Activated CD8-positive, alpha-beta T cell treated with anti-CD3 and anti-CD28 coated beads for 36 hours (primary cell): ENCODE data around the gene CREBBP. TPM values are rescaled to one million over a fixed set of nuclear protein-coding genes. Genes with fewer than 3 reads are reported as not detected.

Experiments
- ATAC-seq: fragments of 200-7000 bp; cut with Tn5 transposase; one replicate; pipeline ENCODE4 v1.10.0; 2021; ENCODE audit warnings: mild to moderate bottlenecking, moderate library complexity
- CTCF ChIA-PET: fragments of 350-600 bp; sonication (Branson Sonifier 250); formaldehyde crosslinking; loops from one replicate; lab custom pipeline; 2021; ENCODE audit warnings: antibody characterized with exemption; lab: Charles Lee
- POLR2A ChIA-PET: fragments of 350-600 bp; sonication (Branson Sonifier 250); formaldehyde crosslinking; loops from one replicate; lab custom pipeline; 2021; ENCODE audit warnings: antibody characterized with exemption; lab: Charles Lee
- DNase-seq: peaks from one replicate; pipeline ENCODE4 v3.0.0-alpha.2; 2020
- H3K27ac Mint-ChIP-seq: one replicate; pipeline ENCODE4 v1.8.0; 2021; ENCODE audit warnings: mild to moderate bottlenecking, mixed read lengths
- H3K27me3 Mint-ChIP-seq: one replicate; pipeline ENCODE4 v1.8.0; 2021; ENCODE audit warnings: mixed read lengths
- H3K36me3 Mint-ChIP-seq: one replicate; pipeline ENCODE4 v1.8.0; 2021; ENCODE audit warnings: low read depth, mixed read lengths
- H3K4me1 Mint-ChIP-seq: one replicate; pipeline ENCODE4 v1.8.0; 2021; ENCODE audit warnings: low read depth, mixed read lengths
- H3K4me3 Mint-ChIP-seq: one replicate; pipeline ENCODE4 v1.8.0; 2021; ENCODE audit warnings: mild to moderate bottlenecking, moderate library complexity, mixed read lengths
- H3K9me3 Mint-ChIP-seq: one replicate; pipeline ENCODE4 v1.8.0; 2021; ENCODE audit warnings: mixed read lengths
- intact Hi-C: fragments of 100-400 bp; cut with micrococcal nuclease; formaldehyde crosslinking; loops from one replicate; pipeline ENCODE4 v1.10.0; 2022
- total RNA-seq, 2 experiments: library from RNA; stranded (reverse); gene quantifications; one replicate each; pipeline ENCODE4 v1.2.3, GENCODE V29; 2021
- TF ChIP-seq, protein P1 (sequence below): fragments of 200-600 bp; IDR thresholded peaks from one replicate; pipeline ENCODE4 v1.8.0; 2022; ENCODE audit warnings: antibody characterized with exemption, mild to moderate bottlenecking

Gene CREBBP
- total RNA-seq, 2 experiments from 2014 or later = 27.9 to 33.5 TPM

DNA sequence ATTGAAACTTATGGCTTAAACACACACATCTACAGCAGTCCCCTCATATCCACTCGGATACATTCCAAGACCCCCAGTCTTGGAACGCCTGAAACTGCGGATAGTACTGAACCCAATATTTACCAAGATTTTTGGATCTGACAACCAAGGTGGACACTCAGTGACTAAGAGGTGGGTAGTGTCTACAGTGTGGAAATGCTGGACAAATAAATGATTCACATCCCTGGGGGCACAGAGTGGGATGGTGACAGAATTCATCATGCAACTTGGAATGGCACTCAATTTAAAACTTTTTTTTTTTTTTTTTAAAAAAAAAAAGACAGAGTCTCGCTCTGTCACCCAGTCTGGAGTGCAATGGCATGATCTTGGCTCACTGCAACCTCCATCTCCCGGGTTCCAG, 109.0 kb downstream of the CREBBP start:
- TF ChIP-seq, protein P1, sequence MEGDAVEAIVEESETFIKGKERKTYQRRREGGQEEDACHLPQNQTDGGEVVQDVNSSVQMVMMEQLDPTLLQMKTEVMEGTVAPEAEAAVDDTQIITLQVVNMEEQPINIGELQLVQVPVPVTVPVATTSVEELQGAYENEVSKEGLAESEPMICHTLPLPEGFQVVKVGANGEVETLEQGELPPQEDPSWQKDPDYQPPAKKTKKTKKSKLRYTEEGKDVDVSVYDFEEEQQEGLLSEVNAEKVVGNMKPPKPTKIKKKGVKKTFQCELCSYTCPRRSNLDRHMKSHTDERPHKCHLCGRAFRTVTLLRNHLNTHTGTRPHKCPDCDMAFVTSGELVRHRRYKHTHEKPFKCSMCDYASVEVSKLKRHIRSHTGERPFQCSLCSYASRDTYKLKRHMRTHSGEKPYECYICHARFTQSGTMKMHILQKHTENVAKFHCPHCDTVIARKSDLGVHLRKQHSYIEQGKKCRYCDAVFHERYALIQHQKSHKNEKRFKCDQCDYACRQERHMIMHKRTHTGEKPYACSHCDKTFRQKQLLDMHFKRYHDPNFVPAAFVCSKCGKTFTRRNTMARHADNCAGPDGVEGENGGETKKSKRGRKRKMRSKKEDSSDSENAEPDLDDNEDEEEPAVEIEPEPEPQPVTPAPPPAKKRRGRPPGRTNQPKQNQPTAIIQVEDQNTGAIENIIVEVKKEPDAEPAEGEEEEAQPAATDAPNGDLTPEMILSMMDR = no peak
- DNase-seq (no peak), ATAC-seq (no peak)
- Mint-ChIP-seq H3K36me3 (peaks cover 33% of the 10 kb centered on the region), H3K27me3 (no peaks in the 10 kb centered on the region), H3K4me3 (no peak overlapping the region), H3K4me1 (no peaks in the 10 kb centered on the region), H3K27ac (no peak overlapping the region), H3K9me3 (no peaks in the 10 kb centered on the region)
- CTCF ChIA-PET = interaction anchor here (0.9 kb wide), 1 partner anchor 139 kb away, joined by 3 read pairs; no protein-coding TSS in a partner anchor
- POLR2A ChIA-PET = no interaction called here
- intact Hi-C loops = no loop called here

- no peak for ATAC-seq
- H3K36me3 Mint-ChIP-seq = peaks cover 34% of the 10 kb centered on the region
- no peak overlapping the region for H3K4me3 Mint-ChIP-seq
- H3K9me3 Mint-ChIP-seq = no peaks in the 10 kb centered on the region
- ChIA-PET POLR2A (no interaction called here), CTCF (no interaction called here)
- no peak overlapping the region for H3K27ac Mint-ChIP-seq
- DNase-seq = no peak
- TF ChIP-seq, protein P1 = no peak
- no peaks in the 10 kb centered on the region for H3K4me1 Mint-ChIP-seq
- intact Hi-C loops = no loop called here
- H3K27me3 Mint-ChIP-seq = no peaks in the 10 kb centered on the region
Measured at GRCh38 chr16:3770530-3770929, 110.0 kb downstream of the CREBBP start.

- ChIA-PET POLR2A (no interaction called here), CTCF (no interaction called here)
- intact Hi-C loops = no loop called here
- peaks cover 37% of the 10 kb centered on the region for H3K36me3 Mint-ChIP-seq
- H3K4me3 Mint-ChIP-seq = no peak overlapping the region
- H3K9me3 Mint-ChIP-seq = no peaks in the 10 kb centered on the region
- ATAC-seq = no peak
- no peak overlapping the region for H3K27ac Mint-ChIP-seq
- H3K4me1 Mint-ChIP-seq = no peaks in the 10 kb centered on the region
- TF ChIP-seq, protein P1 = no peak
- no peaks in the 10 kb centered on the region for H3K27me3 Mint-ChIP-seq
- DNase-seq = no peak
Measured at GRCh38 chr16:3769942-3770341, 110.6 kb downstream of the CREBBP start.

DNA sequence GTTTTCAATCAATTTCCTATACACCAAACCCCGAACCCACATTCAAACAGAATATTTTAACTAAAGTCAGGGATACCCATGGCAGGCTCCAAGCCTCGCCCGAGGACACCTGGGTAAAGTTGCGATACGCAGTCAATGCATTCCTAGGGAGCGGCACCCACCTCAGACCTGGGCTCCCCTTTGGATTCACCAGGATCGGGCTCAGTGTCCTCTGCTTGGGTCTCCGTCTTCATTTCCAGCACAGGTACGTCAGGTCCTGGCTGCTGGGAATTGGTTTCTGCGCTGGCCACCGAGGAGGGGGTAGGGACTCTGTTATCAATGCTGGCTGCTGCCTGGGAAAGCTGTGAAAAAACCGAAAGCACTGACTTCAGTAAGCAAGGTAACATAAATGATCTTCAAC, 111.5 kb downstream of the CREBBP start:
- TF ChIP-seq, protein P1 = no peak
- Mint-ChIP-seq H3K27me3 (no peaks in the 10 kb centered on the region), H3K4me3 (no peak overlapping the region), H3K4me1 (no peaks in the 10 kb centered on the region), H3K9me3 (no peaks in the 10 kb centered on the region), H3K27ac (no peak overlapping the region), H3K36me3 (peaks cover 36% of the 10 kb centered on the region)
- ATAC-seq (no peak), DNase-seq (no peak)
- POLR2A ChIA-PET = interaction anchor here (1.2 kb wide), 1 partner anchor 22 kb away, joined by 4 read pairs; no protein-coding TSS in a partner anchor
- intact Hi-C loops = no loop called here
- CTCF ChIA-PET = no interaction called here

DNA sequence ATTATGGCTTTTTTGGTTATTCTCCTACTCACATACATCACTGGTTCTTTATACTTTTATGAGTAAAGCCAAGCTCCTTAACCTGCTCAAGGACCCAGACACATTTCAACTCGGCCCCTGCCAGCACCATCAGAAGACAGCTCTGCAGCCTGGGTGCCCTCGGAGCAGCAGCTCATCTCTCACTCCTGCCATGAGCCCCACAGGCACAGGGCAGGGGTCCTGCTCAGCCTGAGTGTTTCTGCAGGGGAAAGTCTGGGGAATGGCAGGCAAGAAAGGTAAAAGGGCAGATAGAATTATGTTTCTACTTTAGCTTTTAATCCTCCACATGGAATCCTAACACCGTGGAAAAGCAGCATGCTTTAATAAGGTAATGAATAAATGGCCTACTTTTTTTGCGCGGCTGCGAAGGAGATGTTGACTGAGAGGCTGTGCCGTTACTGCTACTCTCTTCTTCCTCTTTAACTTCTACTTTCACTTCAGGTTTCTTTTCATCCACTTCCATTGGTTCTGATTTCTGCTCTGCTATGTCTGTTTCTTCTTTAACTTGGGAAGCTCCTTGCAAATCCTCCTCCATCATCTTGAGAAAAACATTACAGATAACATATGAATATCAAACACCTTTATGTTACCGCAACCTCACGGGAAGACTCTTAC, 113.1 kb downstream of the CREBBP start:
- DNase-seq (no peak), ATAC-seq (no peak)
- POLR2A ChIA-PET = interaction anchor here (1.2 kb wide), 2 partner anchors 10 to 20 kb away, joined by 4 read pairs; no protein-coding TSS in a partner anchor
- H3K4me1 Mint-ChIP-seq = no peaks in the 10 kb centered on the region
- H3K4me3 Mint-ChIP-seq = no peak overlapping the region
- H3K27ac Mint-ChIP-seq = no peak overlapping the region
- no peaks in the 10 kb centered on the region for H3K9me3 Mint-ChIP-seq
- intact Hi-C loops = no loop called here
- TF ChIP-seq, protein P1 = no peak
- CTCF ChIA-PET = interaction anchor here (0.5 kb wide), 1 partner anchor 492 kb away, joined by 3 read pairs; no protein-coding TSS in a partner anchor
- H3K27me3 Mint-ChIP-seq = no peaks in the 10 kb centered on the region
- H3K36me3 Mint-ChIP-seq = peaks cover 31% of the 10 kb centered on the region
